Stomach (tissue), 9 donors: ENCODE results near the gene RBBP4. TPM values are rescaled to one million over a fixed set of nuclear protein-coding genes. Genes with fewer than 3 reads are reported as not detected.
A peak's percentile ranks its signal among the peaks of the same experiment; 100 is the strongest.

Source experiments
- DNase-seq, 2 donors: peaks; one replicate each; pipeline versions ENCODE4 v3.0.0 to v3.0.0-alpha.2; 2013 to 2019
- H3K27ac ChIP-seq, 5 donors: fragments of 200-600 bp in 4 of 5; sonication (generic) in 4 of 5; one replicate each; pipeline ENCODE4 v1.5.1; 2013 to 2019; ENCODE audit warnings: mild to moderate bottlenecking in 1 of 5, moderate library complexity in 1 of 5
- H3K27me3 ChIP-seq, 3 donors: fragments of 200-600 bp; sonication (generic); one replicate each; pipeline ENCODE4 v1.5.1; 2017 to 2019; ENCODE audit warnings: mixed run types in 1 of 3
- H3K36me3 ChIP-seq, 4 donors: fragments of 200-600 bp; sonication (generic); 1 replicate in 3 of 4; 2 replicates in 1 of 4; pipeline ENCODE4 v1.5.1; 2016 to 2019
- H3K4me1 ChIP-seq, 4 donors: fragments of 200-600 bp; sonication (generic); one replicate each; pipeline ENCODE4 v1.5.1; 2016 to 2019
- H3K4me3 ChIP-seq, 4 donors: fragments of 200-600 bp; sonication (generic) in 3 of 4; one replicate each; pipeline ENCODE4 v1.5.1; 2016 to 2019; ENCODE audit warnings: mild to moderate bottlenecking in 1 of 4
- H3K9me3 ChIP-seq, 4 donors: fragments of 200-600 bp; sonication (generic); one replicate each; pipeline ENCODE4 v1.5.1; 2016 to 2019
- CTCF ChIP-seq, 7 experiments: fragments of 450-650 bp in 4 of 7; fragments of 200-600 bp in 3 of 7; sonication (generic) in 3 of 7; IDR thresholded peaks; one replicate each; pipeline ENCODE4 v1.5.1; 2016 to 2019; ENCODE audit warnings: antibody characterized with exemption in 7 of 7, control low read depth in 2 of 7, mild to moderate bottlenecking in 1 of 7
- EP300 ChIP-seq: sonication (generic); formaldehyde crosslinking; IDR thresholded peaks from one replicate; pipeline ENCODE4 v1.6.1; 2017; ENCODE audit warnings: antibody characterized with exemption
- POLR2A ChIP-seq, 4 donors: fragments of 450-650 bp; IDR thresholded peaks; one replicate each; pipeline ENCODE4 v1.6.1; 2016; ENCODE audit warnings: antibody characterized with exemption in 4 of 4, control low read depth in 2 of 4, mild to moderate bottlenecking in 1 of 4, moderate library complexity in 1 of 4
- POLR2AphosphoS5 ChIP-seq, 3 donors: sonication (generic); formaldehyde crosslinking; IDR thresholded peaks; one replicate each; pipeline ENCODE4 v1.6.1; 2016; ENCODE audit warnings: antibody characterized with exemption in 3 of 3
- WGBS, 5 donors: extraction: QIAGEN DNeasy Blood & Tissue Kit in 3 of 5; methylation state at CpG; one replicate each; pipeline versions ENCODE4 v1.1.5 to v1.1.7; 2013 to 2018; 5-methylcytosine and 5-hydroxymethylcytosine counted together
- intact Hi-C: fragments of 100-400 bp; cut with DNase I; formaldehyde crosslinking; loops from one replicate; pipeline ENCODE4 v1.15.1; 2023; ENCODE audit warnings: low total_unique reads
- polyA plus RNA-seq, 3 donors: library from polyadenylated mRNA; stranded (reverse); fragments of 200-250 nt; gene quantifications; one replicate each; pipeline ENCODE4 v1.2.3, GENCODE V29; 2013
- total RNA-seq, 5 donors: library from RNA; depleted of rRNA; stranded (reverse); fragments of >200 nt; gene quantifications; one replicate each; pipeline versions ENCODE4 v1.1.0 to v1.2.3, GENCODE V29; 2014 to 2016
- donor health status: healthy with polysubstance abuse.
- donor health status: Bipolar disorder and iron deficiency.
- donor health status: healthy.

RBBP4 gene
- total and polyA plus RNA-seq, 8 donors, result 38.0 to 226 (median 75.0) TPM

- intact Hi-C loops, result no loop called here
- Histone ChIP-seq H3K36me3 (peaks cover 0 to 6% (median 1%) of the 10 kb centered on the region in 4 donors), H3K4me1 (peaks cover 9 to 45% (median 24%) of the 10 kb centered on the region in 4 donors), H3K9me3 (no peaks in the 10 kb centered on the region), H3K27me3 (no peaks in the 10 kb centered on the region), H3K4me3 (no peak overlapping the region), H3K27ac (no peak overlapping the region)
- WGBS, 5 donors, result 23 to 67% (median 41%) methylated on average over 4 of the region's 4 CpGs
- peak in 1 of 2 donors; percentile 23 for DNase-seq
- TF ChIP-seq POLR2A (IDR thresholded peaks at IDR 0.05) (no peak), CTCF (IDR thresholded peaks at IDR 0.05) (no peak), EP300 (no peak), POLR2AphosphoS5 (IDR thresholded peaks at IDR 0.05) (no peak)
Observed at GRCh38 chr1:32644426-32644825, 6.6 kb upstream of the RBBP4 start.

- TF ChIP-seq EP300 (no peak), CTCF (IDR thresholded peaks at IDR 0.05) (no peak), POLR2AphosphoS5 (IDR thresholded peaks at IDR 0.05) (no peak), POLR2A (IDR thresholded peaks at IDR 0.05) (no peak)
- Histone ChIP-seq H3K4me3 (no peak overlapping the region), H3K27me3 (no peaks in the 10 kb centered on the region), H3K4me1 (peaks cover 21 to 58% (median 39%) of the 10 kb centered on the region in 4 donors), H3K36me3 (peaks cover 0 to 8% (median 2%) of the 10 kb centered on the region in 4 donors), H3K9me3 (no peaks in the 10 kb centered on the region), H3K27ac (no peak overlapping the region)
- intact Hi-C loops, result no loop called here
- DNase-seq, result no peak
- WGBS, 5 donors, result 74 to 82% (median 76%) methylated on average over 6 of the region's 6 CpGs
Observed at GRCh38 chr1:32647308-32648134, 3.5 kb upstream of the RBBP4 start.

- intact Hi-C loops, result no loop called here
- Histone ChIP-seq H3K27me3 (no peaks in the 10 kb centered on the region), H3K4me3 (peak within 1 kb of the TSS; percentile 62 to 86 (median 70)), H3K9me3 (no peaks in the 10 kb centered on the region), H3K27ac (peak within 1 kb of the TSS; percentile 96 to 100 (median 99)), H3K4me1 (peaks cover 46 to 69% (median 60%) of the 10 kb centered on the region in 4 donors), H3K36me3 (peaks cover 0 to 35% (median 23%) of the 10 kb centered on the region in 4 donors)
- peak; percentile 94 to 98 for DNase-seq
- 1% methylated on average over 21 of the region's 21 CpGs for WGBS, 5 donors
- TF ChIP-seq EP300 (no peak), POLR2AphosphoS5 (IDR thresholded peaks at IDR 0.05) (peak; percentile 73 to 92 (median 88)), POLR2A (IDR thresholded peaks at IDR 0.05) (peak in 1 of 4 donors; percentile 29)
Observed at GRCh38 chr1:32650248-32650751, 708 bp upstream of the RBBP4 start, which contains the start of gene ZBTB8OS. TSS of gene ZBTB8OS (minus strand) at chr1:32650550. CDS start at chr1:32650529, 21 bp downstream.

- DNase-seq, result no peak
- H3K9me3 ChIP-seq, result no peaks in the 10 kb centered on the region
- peaks cover 51 to 76% (median 70%) of the 10 kb centered on the region in 4 donors for H3K4me1 ChIP-seq
- peak overlapping the region; percentile 62 to 86 (median 70) for H3K4me3 ChIP-seq
- peaks cover 0 to 45% (median 35%) of the 10 kb centered on the region in 4 donors for H3K36me3 ChIP-seq
- TF ChIP-seq CTCF (IDR thresholded peaks at IDR 0.05), result no peak
- WGBS, 5 donors, result 0 to 1% (median 1%) methylated on average over 41 to 43 of the region's 43 CpGs
- H3K27ac ChIP-seq, result peak overlapping the region; percentile 96 to 100 (median 99)
- intact Hi-C loops, result no loop called here
- H3K27me3 ChIP-seq, result no peaks in the 10 kb centered on the region
Observed at GRCh38 chr1:32651461-32652073, 559 bp downstream of the RBBP4 start.
